Activated CD4-positive, alpha-beta memory T cell treated with anti-CD3 and anti-CD28 coated beads, Interleukin-2, amount 10 ng/mL, durations not matched to agents 7 days and 5 days (primary cell): ENCODE data around the gene TMEM267. TPM values are rescaled to one million over a fixed set of nuclear protein-coding genes. Genes with fewer than 3 reads are reported as not detected.
"Not testable (repeated sequence)": the region's sequence is repeated elsewhere in the genome, so short reads cannot be mapped to it uniquely, and the experiment has no call there.

ENCODE experiments used
- CTCF ChIA-PET: fragments of 350-600 bp; sonication (Branson Sonifier 250); formaldehyde crosslinking; loops from one replicate; lab custom pipeline; 2021; ENCODE audit warnings: antibody characterized with exemption, inconsistent platforms; lab: Charles Lee
- POLR2A ChIA-PET: fragments of 350-600 bp; sonication (Branson Sonifier 250); formaldehyde crosslinking; loops from one replicate; lab custom pipeline; 2021; ENCODE audit warnings: antibody characterized with exemption; lab: Charles Lee
- DNase-seq: peaks from one replicate; pipeline ENCODE4 v3.0.0-alpha.2; 2020
- H3K27ac Mint-ChIP-seq: one replicate; pipeline ENCODE4 v1.8.0; 2021; ENCODE audit warnings: mild to moderate bottlenecking, mixed read lengths
- H3K27me3 Mint-ChIP-seq: one replicate; pipeline ENCODE4 v1.8.0; 2021; ENCODE audit warnings: mixed read lengths
- H3K36me3 Mint-ChIP-seq: one replicate; pipeline ENCODE4 v1.8.0; 2021; ENCODE audit warnings: low read depth, mixed read lengths
- H3K4me1 Mint-ChIP-seq: one replicate; pipeline ENCODE4 v1.8.0; 2021; ENCODE audit warnings: mixed read lengths
- H3K4me3 Mint-ChIP-seq: one replicate; pipeline ENCODE4 v1.8.0; 2021; ENCODE audit warnings: mild to moderate bottlenecking, mixed read lengths
- H3K9me3 Mint-ChIP-seq: one replicate; pipeline ENCODE4 v1.8.0; 2021; ENCODE audit warnings: mixed read lengths
- total RNA-seq, 2 experiments: library from RNA; stranded (reverse); gene quantifications; one replicate each; pipeline ENCODE4 v1.2.3, GENCODE V29; 2021

The TMEM267 gene
- total RNA-seq, 2 experiments from 2014 or later = 17.0 to 19.0 TPM

GRCh38 chr5:43491326-43491725 is 7.7 kb upstream of the TMEM267 start:
- Mint-ChIP-seq H3K27ac (no peak overlapping the region), H3K9me3 (no peaks in the 10 kb centered on the region), H3K36me3 (peaks cover 21% of the 10 kb centered on the region), H3K4me3 (no peak overlapping the region), H3K27me3 (no peaks in the 10 kb centered on the region), H3K4me1 (peaks cover 4% of the 10 kb centered on the region)
- POLR2A ChIA-PET = no interaction called here
- DNase-seq = no peak
- CTCF ChIA-PET = no interaction called here

DNA sequence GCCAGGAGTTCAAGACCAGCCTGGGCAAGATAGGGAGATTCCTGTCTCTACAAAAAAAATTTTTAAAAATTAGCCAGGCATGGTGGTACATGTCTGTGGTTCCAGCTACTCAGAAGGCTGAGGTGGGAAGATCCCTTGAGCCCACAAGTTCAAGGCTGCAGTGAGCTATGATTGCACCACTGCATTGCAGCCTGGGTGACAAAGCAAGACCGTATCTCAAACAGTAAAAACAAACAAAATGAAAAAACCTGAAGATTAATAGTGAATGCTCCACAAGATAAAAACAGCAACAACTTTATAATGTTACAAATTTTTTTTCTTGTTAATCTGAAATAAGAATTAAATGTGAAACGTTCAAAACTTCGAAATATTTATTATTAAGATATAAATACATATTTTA is 2.7 kb upstream of the TMEM267 start:
- DNase-seq = no peak
- H3K4me3 Mint-ChIP-seq = no peak overlapping the region
- H3K9me3 Mint-ChIP-seq = no peaks in the 10 kb centered on the region
- POLR2A ChIA-PET = interaction anchor here (1.0 to 4.9 kb wide), 12 partner anchors 14 to 493 kb away, joined by 3 to 117 read pairs (median 59); partner anchors contain the start of genes ANXA2R, C5orf34, HMGCS1 and NNT
- H3K4me1 Mint-ChIP-seq = peaks cover 42% of the 10 kb centered on the region
- H3K27ac Mint-ChIP-seq = no peak overlapping the region
- H3K27me3 Mint-ChIP-seq = no peaks in the 10 kb centered on the region
- peaks cover 32% of the 10 kb centered on the region for H3K36me3 Mint-ChIP-seq
- CTCF ChIA-PET = interaction anchor here (0.7 to 3.7 kb wide), 4 partner anchors 117 to 380 kb away, joined by 3 to 23 read pairs (median 12); partner anchors contain the start of gene NNT

GRCh38 chr5:43485406-43485805 is 1.7 kb upstream of the TMEM267 start:
- H3K4me3 Mint-ChIP-seq = no peak overlapping the region
- DNase-seq = no peak

GRCh38 chr5:43484106-43484849 is 613 bp upstream of the TMEM267 start:
- Mint-ChIP-seq H3K27me3 (no peaks in the 10 kb centered on the region), H3K4me1 (peaks cover 46% of the 10 kb centered on the region), H3K27ac (peak overlapping the region; percentile 100), H3K9me3 (no peaks in the 10 kb centered on the region), H3K4me3 (peak overlapping the region; percentile 99), H3K36me3 (peaks cover 36% of the 10 kb centered on the region)
- ChIA-PET CTCF (interaction anchor here (0.5 to 3.7 kb wide), 50 partner anchors 9 to 595 kb away, joined by 3 to 28 read pairs (median 5); partner anchors contain the start of genes C5orf34, HMGCS1, NNT and ZNF131), POLR2A (interaction anchor here (0.8 to 4.9 kb wide), 62 partner anchors 8 to 1559 kb away, joined by 3 to 117 read pairs (median 5); partner anchors contain the start of genes ANXA2R, C5orf34, FBXO4 and HMGCS1)
- DNase-seq = peak; percentile 90

More at GRCh38 chr5:43485406-43485805, 1.7 kb upstream of the TMEM267 start:
- CTCF ChIA-PET = interaction anchor here (0.6 to 3.7 kb wide), 11 partner anchors 10 to 477 kb away, joined by 3 to 23 read pairs (median 4); partner anchors contain the start of gene NNT
- Mint-ChIP-seq H3K27me3 (no peaks in the 10 kb centered on the region), H3K36me3 (peaks cover 35% of the 10 kb centered on the region), H3K4me1 (peaks cover 46% of the 10 kb centered on the region), H3K9me3 (no peaks in the 10 kb centered on the region), H3K27ac (peak overlapping the region; percentile 100)
- POLR2A ChIA-PET = interaction anchor here (1.0 to 4.9 kb wide), 20 partner anchors 9 to 492 kb away, joined by 3 to 117 read pairs (median 18); partner anchors contain the start of genes ANXA2R, C5orf34, HMGCS1 and NNT

DNA sequence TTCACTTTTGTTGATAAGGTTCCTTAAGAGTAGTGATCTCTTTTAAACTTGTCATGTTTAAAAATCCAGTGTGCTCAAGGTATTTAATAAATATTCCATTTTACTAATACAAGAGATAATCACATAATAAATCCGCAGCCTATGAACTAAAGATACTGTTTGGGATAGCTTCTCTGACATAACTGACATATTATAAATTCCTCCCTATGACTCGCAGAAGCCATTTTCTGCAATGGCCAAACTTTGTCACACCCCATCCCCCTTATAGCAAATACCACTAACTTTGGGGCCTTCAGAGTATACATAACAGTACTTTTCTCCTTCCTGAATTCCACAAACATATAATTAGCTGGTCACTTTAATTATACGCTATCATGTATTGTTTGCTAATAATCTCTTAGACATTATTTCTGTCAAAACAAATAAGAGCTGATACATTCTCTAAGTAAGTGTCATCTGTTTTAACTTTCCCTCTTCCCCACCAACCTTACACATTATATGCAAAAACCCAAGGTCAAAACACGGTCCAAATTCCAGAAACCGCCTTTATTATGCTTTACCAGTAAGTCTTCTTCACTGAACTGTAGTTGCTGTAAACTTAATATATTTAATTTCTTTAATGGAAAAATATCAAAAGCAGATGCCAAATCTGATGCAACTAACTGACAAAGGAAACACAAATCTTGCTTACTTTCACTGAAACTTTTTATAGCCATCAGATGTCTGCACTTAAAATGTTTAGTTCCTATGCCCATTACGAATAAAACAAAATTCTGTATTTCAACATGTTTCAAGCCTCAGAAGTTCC is 971 bp downstream of the TMEM267 start:
- Mint-ChIP-seq H3K36me3 (peaks cover 31% of the 10 kb centered on the region), H3K4me3 (peak overlapping the region; percentile 99), H3K27ac (peak overlapping the region; percentile 100), H3K27me3 (no peaks in the 10 kb centered on the region), H3K4me1 (peaks cover 46% of the 10 kb centered on the region), H3K9me3 (no peaks in the 10 kb centered on the region)
- DNase-seq = no peak
- CTCF ChIA-PET = interaction anchor here (3.7 kb wide), 1 partner anchor 376 kb away, joined by 22 read pairs; no protein-coding TSS in a partner anchor
- POLR2A ChIA-PET = interaction anchor here (1.2 to 4.9 kb wide), 6 partner anchors 72 to 489 kb away, joined by 5 to 104 read pairs (median 59); partner anchors contain the start of genes HMGCS1, NNT and ZNF131

DNA sequence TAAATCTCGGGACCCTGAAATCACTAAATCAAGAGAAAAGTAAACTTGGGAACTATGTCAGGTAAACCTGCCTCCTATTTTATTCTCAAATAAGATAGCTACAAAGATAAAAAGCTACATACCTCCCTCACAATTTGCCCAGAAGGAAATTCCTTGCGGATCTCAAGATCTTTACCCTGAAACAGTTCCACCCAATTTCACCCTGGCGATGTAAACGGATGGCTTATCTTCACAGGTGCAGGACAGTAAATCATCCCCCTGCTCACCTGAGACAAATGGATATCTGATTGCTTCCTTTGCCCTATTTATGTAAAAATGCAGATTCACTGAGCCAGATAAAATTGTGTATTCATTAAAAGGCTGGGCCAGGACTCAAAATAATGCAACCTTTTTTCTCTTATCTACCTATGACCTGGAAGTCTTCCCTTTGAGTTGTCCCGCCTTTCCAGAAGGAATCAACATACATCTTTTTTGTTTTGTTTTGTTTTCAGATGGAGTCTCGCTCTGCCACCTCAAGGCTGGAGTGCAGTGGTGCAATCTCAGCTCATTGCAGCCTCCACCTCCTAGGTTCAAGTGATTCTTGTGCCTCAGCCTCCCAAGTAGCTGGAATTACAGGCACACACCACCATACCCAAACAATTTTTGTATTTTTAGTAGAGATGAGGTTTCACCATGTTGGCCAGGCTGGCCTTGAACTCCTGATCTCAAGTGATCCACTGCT is 13.8 kb downstream of the TMEM267 start:
- Mint-ChIP-seq H3K9me3 (peaks cover 44% of the 10 kb centered on the region), H3K4me1 (no peaks in the 10 kb centered on the region), H3K27me3 (no peaks in the 10 kb centered on the region), H3K27ac (no peak overlapping the region), H3K36me3 (peaks cover 87% of the 10 kb centered on the region), H3K4me3 (no peak overlapping the region)
- no peak for DNase-seq
- ChIA-PET POLR2A (no interaction called here), CTCF (interaction anchor here (0.9 kb wide), 1 partner anchor 156 kb away, joined by 3 read pairs; the partner anchor contains the start of gene HMGCS1)

GRCh38 chr5:43467100-43467499 is 16.6 kb downstream of the TMEM267 start:
- peaks cover 34% of the 10 kb centered on the region for H3K9me3 Mint-ChIP-seq
- H3K36me3 Mint-ChIP-seq = peaks cover 83% of the 10 kb centered on the region
- ChIA-PET POLR2A (no interaction called here), CTCF (interaction anchor here (1.6 kb wide), 1 partner anchor 17 kb away, joined by 8 read pairs; the partner anchor contains the start of gene TMEM267)
- no peaks in the 10 kb centered on the region for H3K27me3 Mint-ChIP-seq
- no peaks in the 10 kb centered on the region for H3K4me1 Mint-ChIP-seq
- H3K4me3 Mint-ChIP-seq = no peak overlapping the region
- no peak for DNase-seq
- no peak overlapping the region for H3K27ac Mint-ChIP-seq

- H3K36me3 Mint-ChIP-seq = peaks cover 78% of the 10 kb centered on the region
- H3K4me1 Mint-ChIP-seq, H3K27me3 Mint-ChIP-seq, H3K4me3 Mint-ChIP-seq, CTCF ChIA-PET, POLR2A ChIA-PET, H3K27ac Mint-ChIP-seq, DNase-seq: not testable (repeated sequence)
- H3K9me3 Mint-ChIP-seq = peaks cover 27% of the 10 kb centered on the region
Observed at GRCh38 chr5:43465455-43465854, 18.2 kb downstream of the TMEM267 start.

GRCh38 chr5:43461066-43461465 is 22.6 kb downstream of the TMEM267 start:
- peaks cover 63% of the 10 kb centered on the region for H3K36me3 Mint-ChIP-seq

GRCh38 chr5:43456556-43456955 is 27.1 kb downstream of the TMEM267 start:
- Mint-ChIP-seq H3K27ac (no peak overlapping the region), H3K9me3 (peaks cover 18% of the 10 kb centered on the region), H3K4me1 (no peaks in the 10 kb centered on the region), H3K4me3 (no peak overlapping the region), H3K27me3 (no peaks in the 10 kb centered on the region), H3K36me3 (peaks cover 54% of the 10 kb centered on the region)
- ChIA-PET POLR2A (no interaction called here), CTCF (no interaction called here)
- no peak for DNase-seq

More at GRCh38 chr5:43461066-43461465, 22.6 kb downstream of the TMEM267 start:
- no peak for DNase-seq
- POLR2A ChIA-PET = no interaction called here
- H3K4me3 Mint-ChIP-seq = no peak overlapping the region
- H3K27ac Mint-ChIP-seq = no peak overlapping the region
- no peaks in the 10 kb centered on the region for H3K4me1 Mint-ChIP-seq
- no peaks in the 10 kb centered on the region for H3K27me3 Mint-ChIP-seq
- CTCF ChIA-PET = no interaction called here
- peaks cover 20% of the 10 kb centered on the region for H3K9me3 Mint-ChIP-seq

GRCh38 chr5:43441575-43441974 is 42.1 kb downstream of the TMEM267 start:
- H3K4me1 Mint-ChIP-seq, H3K27ac Mint-ChIP-seq, POLR2A ChIA-PET, CTCF ChIA-PET, H3K4me3 Mint-ChIP-seq, DNase-seq, H3K27me3 Mint-ChIP-seq: not testable (repeated sequence)
- Mint-ChIP-seq H3K36me3 (peaks cover 33% of the 10 kb centered on the region), H3K9me3 (peaks cover 34% of the 10 kb centered on the region)

DNA sequence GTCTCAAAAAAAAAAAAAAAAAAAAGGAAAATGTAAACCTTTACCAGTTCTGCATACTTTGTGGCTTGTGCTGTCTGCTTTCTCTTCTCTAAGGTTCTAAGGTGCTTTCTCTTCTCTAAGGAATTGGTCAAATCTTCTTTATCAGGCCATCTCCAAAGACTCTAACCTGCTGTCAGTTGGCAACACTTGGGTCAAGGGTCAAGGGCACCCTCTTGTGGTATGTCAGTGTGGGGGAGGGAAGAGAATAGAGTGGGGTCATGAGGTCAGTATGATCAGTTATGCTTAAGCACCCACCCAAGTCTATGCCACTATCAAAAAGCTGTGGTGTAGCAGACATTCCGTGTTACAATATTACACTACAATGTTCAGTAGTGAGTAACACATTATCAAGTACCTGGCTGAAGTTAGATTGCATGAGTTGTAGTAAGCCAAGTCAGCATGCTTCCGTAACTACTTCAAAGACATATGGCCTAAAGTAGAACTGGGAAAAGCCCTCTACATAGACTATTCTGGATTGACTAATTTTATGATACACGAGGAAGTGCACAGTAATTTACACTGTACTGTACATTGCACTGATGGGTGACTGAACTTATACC is 46.5 kb downstream of the TMEM267 start:
- Mint-ChIP-seq H3K4me3 (no peak overlapping the region), H3K9me3 (peaks cover 23% of the 10 kb centered on the region), H3K27ac (no peak overlapping the region), H3K27me3 (no peaks in the 10 kb centered on the region), H3K4me1 (no peaks in the 10 kb centered on the region), H3K36me3 (peaks cover 9% of the 10 kb centered on the region)
- CTCF ChIA-PET = no interaction called here
- DNase-seq = no peak
- POLR2A ChIA-PET = no interaction called here
